Fibroblast of lung (primary cell): ENCODE results near the gene ICE2. TPM values are rescaled to one million over a fixed set of nuclear protein-coding genes. Genes with fewer than 3 reads are reported as not detected.

Experiments used
- DNase-seq, 2 donors: peaks; one replicate each; pipeline versions ENCODE4 v3.0.0 to v3.0.0-alpha.2; 2010; ENCODE audit warnings: low read depth in 2 of 2
- H2AFZ ChIP-seq: 2 replicates; pipeline ENCODE4 v1.5.1; 2012; ENCODE audit warnings: low read length, control low read depth, inconsistent platforms
- H3K27ac ChIP-seq: 2 replicates; pipeline ENCODE4 v1.5.1; 2011; ENCODE audit warnings: low read length, control low read depth; ENCODE audit not compliant: insufficient read depth
- H3K27me3 ChIP-seq: 2 replicates; pipeline ENCODE4 v1.5.1; 2011; ENCODE audit warnings: mild to moderate bottlenecking, low read length; ENCODE audit not compliant: control insufficient read depth, insufficient read depth
- H3K36me3 ChIP-seq: 2 replicates; pipeline ENCODE4 v1.5.1; 2011; ENCODE audit warnings: low read length; ENCODE audit not compliant: control insufficient read depth, insufficient read depth
- H3K4me1 ChIP-seq: 2 replicates; pipeline ENCODE4 v1.5.1; 2011; ENCODE audit warnings: low read length; ENCODE audit not compliant: control insufficient read depth, insufficient read depth; ENCODE audit errors: extremely low read depth
- H3K4me2 ChIP-seq: 2 replicates; pipeline ENCODE4 v1.5.1; 2011; ENCODE audit warnings: low read length, control low read depth; ENCODE audit not compliant: insufficient read depth; ENCODE audit errors: extremely low read depth
- H3K4me3 ChIP-seq, 4 experiments: fragments of 200-600 bp in 1 of 4; sonication (generic) in 1 of 4; replicated peaks in 1 of 4; 2 replicates each; pipeline ENCODE4 v1.5.1; 2011 to 2016; ENCODE audit warnings: low read length in 4 of 4, low read depth in 3 of 4, mild to moderate bottlenecking in 3 of 4, control low read depth in 2 of 4, inconsistent platforms in 1 of 4, mixed read lengths in 1 of 4; ENCODE audit not compliant: insufficient read depth in 1 of 4; ENCODE audit errors: control extremely low read depth in 1 of 4
- H3K79me2 ChIP-seq: 2 replicates; pipeline ENCODE4 v1.5.1; 2012; ENCODE audit warnings: mild to moderate bottlenecking, low read length, inconsistent platforms; ENCODE audit not compliant: control insufficient read depth, insufficient read depth
- H3K9ac ChIP-seq: 2 replicates; pipeline ENCODE4 v1.5.1; 2011; ENCODE audit warnings: mild to moderate bottlenecking, low read length, control low read depth; ENCODE audit not compliant: insufficient read depth
- H3K9me3 ChIP-seq: 2 replicates; pipeline ENCODE4 v1.5.1; 2012; ENCODE audit warnings: low read depth, low read length; ENCODE audit not compliant: control insufficient read depth, insufficient read depth
- H4K20me1 ChIP-seq: 2 replicates; pipeline ENCODE4 v1.5.1; 2011; ENCODE audit warnings: low read length; ENCODE audit not compliant: control insufficient read depth, insufficient read depth; ENCODE audit errors: extremely low read depth
- CTCF ChIP-seq, 2 donors: IDR thresholded peaks in 1 of 2; conservative IDR thresholded peaks in 1 of 2; 1 replicate in 1 of 2; 2 replicates in 1 of 2; pipeline ENCODE4 v1.5.1; 2011 to 2012; ENCODE audit warnings: low read length in 2 of 2, control low read depth in 1 of 2, inconsistent platforms in 1 of 2, low read depth in 1 of 2, mild to moderate bottlenecking in 1 of 2
- EZH2 ChIP-seq: IDR thresholded peaks from 2 replicates; pipeline ENCODE4 v1.5.1; 2012; ENCODE audit warnings: low read length, control low read depth, mild to moderate bottlenecking; ENCODE audit errors: missing control alignments
- polyA plus RNA-seq, 2 donors: library from polyadenylated mRNA; depleted of rRNA in 1 of 2; stranded (reverse) in 1 of 2; unstranded in 1 of 2; fragments of >200 nt; gene quantifications; 2 replicates each; pipeline ENCODE4 v1.2.1, GENCODE V29; 2011 to 2012; ENCODE audit warnings: missing spikeins in 1 of 2
- total RNA-seq: library from RNA; depleted of rRNA; stranded (reverse); fragments of >200 nt; gene quantifications from 2 replicates; pipeline ENCODE4 v1.2.1, GENCODE V29; 2014

ICE2 gene
- total and polyA plus RNA-seq, 2 donors (not counting 1 experiment from before 2014, with no cell fraction given), result 22.3 to 38.6 TPM

DNA sequence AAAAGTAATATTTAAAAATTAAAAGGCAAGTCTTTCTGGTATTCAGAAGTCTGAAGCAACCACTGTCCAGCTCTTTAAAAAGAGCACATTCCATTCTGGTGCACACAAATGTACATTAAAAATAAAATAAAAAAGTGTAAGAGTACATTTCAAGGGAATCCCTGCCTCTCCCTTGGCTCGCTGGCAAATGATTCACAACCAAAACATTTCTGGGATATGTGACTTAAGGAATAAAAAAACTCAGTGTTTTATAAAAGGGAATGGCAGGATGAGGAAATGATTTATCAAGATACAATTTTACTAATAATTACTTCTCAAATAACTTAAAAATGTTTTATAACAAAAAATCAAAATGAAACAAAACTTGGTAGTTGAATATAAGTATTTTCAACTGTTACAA lies 57.4 kb downstream of the ICE2 start:
- TF ChIP-seq EZH2 (no peak), CTCF (conservative IDR thresholded peaks at IDR 0.05 in 1 of 2, IDR thresholded peaks at IDR 0.05 in 1 of 2; ENCODE audit: low read depth in 1 of 2, low read length in 2 of 2) (no peak)
- peak; percentile 83 to 91 for DNase-seq
- no peak overlapping the region for H3K4me3 ChIP-seq
- peaks cover 9% of the 10 kb centered on the region for H3K4me1 ChIP-seq
- H3K36me3 ChIP-seq, result no peaks in the 10 kb centered on the region
- H3K9ac ChIP-seq, result no peak overlapping the region
- H3K27me3 ChIP-seq, result no peaks in the 10 kb centered on the region
- H3K4me2 ChIP-seq, result peak overlapping the region; percentile 42
- no peaks in the 10 kb centered on the region for H4K20me1 ChIP-seq
- H3K9me3 ChIP-seq, result no peaks in the 10 kb centered on the region
- H3K27ac ChIP-seq, result no peak overlapping the region
- no peak overlapping the region for H2AFZ ChIP-seq
- H3K79me2 ChIP-seq, result no peaks in the 10 kb centered on the region

- Histone ChIP-seq H3K4me2 (peak overlapping the region; percentile 6), H3K9me3 (no peaks in the 10 kb centered on the region), H3K79me2 (no peaks in the 10 kb centered on the region), H3K4me3 (no peak overlapping the region), H3K36me3 (no peaks in the 10 kb centered on the region), H4K20me1 (no peaks in the 10 kb centered on the region), H2AFZ (no peak overlapping the region), H3K27ac (no peak overlapping the region), H3K9ac (no peak overlapping the region), H3K27me3 (no peaks in the 10 kb centered on the region), H3K4me1 (peaks cover 9% of the 10 kb centered on the region)
- TF ChIP-seq EZH2 (no peak), CTCF (conservative IDR thresholded peaks at IDR 0.05 in 1 of 2, IDR thresholded peaks at IDR 0.05 in 1 of 2; ENCODE audit: low read depth in 1 of 2, low read length in 2 of 2) (no peak)
- no peak for DNase-seq
These were observed 58.7 kb downstream of the ICE2 start for GRCh38 chr15:60420203-60420716.

GRCh38 chr15:60419753-60420152 lies 59.2 kb downstream of the ICE2 start:
- Histone ChIP-seq H3K27ac (no peak overlapping the region), H3K79me2 (no peaks in the 10 kb centered on the region), H2AFZ (no peak overlapping the region), H3K27me3 (no peaks in the 10 kb centered on the region), H3K4me1 (peaks cover 9% of the 10 kb centered on the region), H3K4me2 (no peak overlapping the region), H3K9ac (no peak overlapping the region), H3K9me3 (no peaks in the 10 kb centered on the region), H4K20me1 (no peaks in the 10 kb centered on the region), H3K4me3 (no peak overlapping the region), H3K36me3 (no peaks in the 10 kb centered on the region)
- DNase-seq, result peak; percentile 55 to 76
- TF ChIP-seq CTCF (conservative IDR thresholded peaks at IDR 0.05 in 1 of 2, IDR thresholded peaks at IDR 0.05 in 1 of 2; ENCODE audit: low read depth in 1 of 2, low read length in 2 of 2) (no peak), EZH2 (no peak)
